HepG2 (cell line): ENCODE data around the gene ADAMTS13. TPM values are rescaled to one million over a fixed set of nuclear protein-coding genes. Genes with fewer than 3 reads are reported as not detected.

Experiments used
- FLYWCH1 ChIP-seq: sonication (generic); formaldehyde crosslinking; IDR thresholded peaks from 2 replicates; pipeline ENCODE4 v1.8.1; 2023; ENCODE audit warnings: mild to moderate bottlenecking, missing genetic modification reagents
- KDM5B ChIP-seq: sonication (generic); formaldehyde crosslinking; IDR thresholded peaks from 2 replicates; pipeline ENCODE4 v1.4.0; 2020; ENCODE audit warnings: missing genetic modification reagents, mild to moderate bottlenecking, borderline replicate concordance
- MIXL1 ChIP-seq: IDR thresholded peaks from 2 replicates; pipeline ENCODE4 v1.6.1; 2016
- MTF1 ChIP-seq: sonication (generic); formaldehyde crosslinking; IDR thresholded peaks from 2 replicates; pipeline ENCODE4 v1.5.0; 2020; ENCODE audit warnings: missing genetic modification reagents
- NKX3-1 ChIP-seq: sonication (generic); formaldehyde crosslinking; IDR thresholded peaks from 2 replicates; pipeline ENCODE4 v1.5.0; 2020; ENCODE audit warnings: missing genetic modification reagents
- RFXANK ChIP-seq: IDR thresholded peaks from 2 replicates; pipeline ENCODE4 v1.6.1; 2016
- SKIL ChIP-seq: sonication (generic); formaldehyde crosslinking; IDR thresholded peaks from 2 replicates; pipeline ENCODE4 v1.8.0; 2022; ENCODE audit warnings: missing genetic modification reagents, mild to moderate bottlenecking, moderate library complexity, borderline replicate concordance
- ZBTB10 ChIP-seq: sonication (generic); formaldehyde crosslinking; IDR thresholded peaks from 2 replicates; pipeline ENCODE4 v1.4.0; 2020; ENCODE audit warnings: missing genetic modification reagents, borderline replicate concordance
- ZNF276 ChIP-seq: sonication (generic); formaldehyde crosslinking; IDR thresholded peaks from 2 replicates; pipeline ENCODE4 v1.4.0; 2020; ENCODE audit warnings: mild to moderate bottlenecking, low read depth, missing genetic modification reagents
- ZNF496 ChIP-seq: sonication (generic); formaldehyde crosslinking; IDR thresholded peaks from 2 replicates; pipeline ENCODE4 v1.8.1; 2023; ENCODE audit warnings: mild to moderate bottlenecking, moderate library complexity, missing genetic modification reagents; ENCODE audit not compliant: insufficient replicate concordance
- ZNF512 ChIP-seq: sonication (generic); formaldehyde crosslinking; IDR thresholded peaks from 2 replicates; pipeline ENCODE4 v1.4.0; 2020; ENCODE audit warnings: mild to moderate bottlenecking, missing genetic modification reagents
- ZNF512B ChIP-seq: sonication (generic); formaldehyde crosslinking; IDR thresholded peaks from 2 replicates; pipeline ENCODE4 v1.5.1; 2020; ENCODE audit warnings: missing genetic modification reagents, mild to moderate bottlenecking, borderline replicate concordance
- ZNF558 ChIP-seq: sonication (generic); formaldehyde crosslinking; IDR thresholded peaks from 2 replicates; pipeline ENCODE4 v1.9.0; 2022; ENCODE audit warnings: mild to moderate bottlenecking, missing genetic modification reagents, borderline replicate concordance
- ZNF780A ChIP-seq: sonication (generic); formaldehyde crosslinking; IDR thresholded peaks from 2 replicates; pipeline ENCODE4 v1.8.0; 2022; ENCODE audit warnings: mild to moderate bottlenecking, missing genetic modification reagents, moderate library complexity
- polyA plus RNA-seq, 8 experiments: library from polyadenylated mRNA; depleted of rRNA in 3 of 8; stranded (reverse) in 7 of 8; unstranded in 1 of 8; fragments of >200 nt; fragmentation: Illumina TruSeq in 4 of 8; extraction: Trizol in 4 of 8; gene quantifications; 2 replicates each; pipeline versions ENCODE4 v1.2.1 to v1.2.3, GENCODE V29; 2011 to 2016; ENCODE audit warnings: low read depth in 4 of 8, missing spikeins in 1 of 8, mixed read lengths in 1 of 8; ENCODE audit not compliant: insufficient read depth in 1 of 8
- total RNA-seq, 5 experiments: library from RNA; depleted of rRNA; stranded (reverse); fragments of >200 nt; fragmentation: Illumina TruSeq; extraction: Trizol; gene quantifications; 2 replicates each; pipeline ENCODE4 v1.2.3, GENCODE V29; 2016; ENCODE audit warnings: low read depth in 1 of 5

ADAMTS13 gene
- total and polyA plus RNA-seq, 2 of the 13 experiments (the other 11 are each of a cell fraction or from before 2014, with no cell fraction given) = 0.91 to 4.5 TPM

GRCh38 chr9:133417541-133418461 is 4.4 kb upstream of the ADAMTS13 start, which contains the start of gene REXO4 (continued):
- no peak for TF ChIP-seq RFXANK
- TF ChIP-seq ZNF558 (CRISPR knock-in tag) = no peak; the same call in 1 of the 2 replicates
- peak; percentile 31; the same call in 1 of the 2 replicates for TF ChIP-seq ZBTB10 (CRISPR knock-in tag)
- TF ChIP-seq MIXL1 (CRISPR knock-in tag) = 0 out of 2 replicates have a peak, but pooled peaks have one; percentile 47
- peak; percentile 60; the same call in 1 of the 2 replicates for TF ChIP-seq ZNF276 (CRISPR knock-in tag)
- peak; percentile 79 for TF ChIP-seq SKIL (CRISPR knock-in tag)
- peak; percentile 96 for TF ChIP-seq KDM5B
- TF ChIP-seq ZNF512 (CRISPR knock-in tag) = no peak
- no peak for TF ChIP-seq ZNF496 (CRISPR knock-in tag)
- TF ChIP-seq ZNF780A (CRISPR knock-in tag) = peak; percentile 94
- TF ChIP-seq ZNF512B = no peak; the same call in 1 of the 2 replicates
- no peak for TF ChIP-seq MTF1 (CRISPR knock-in tag)
- 0 out of 2 replicates have a peak, but pooled peaks have one; percentile 61 for TF ChIP-seq FLYWCH1 (CRISPR knock-in tag)
- TF ChIP-seq NKX3-1 (CRISPR knock-in tag) = no peak
